ENCODE measurements around the gene CCDC33. TPM values are rescaled to one million over a fixed set of nuclear protein-coding genes. Genes with fewer than 3 reads are reported as not detected.

CCDC33 gene
- total and polyA plus RNA-seq, 12 donors = not detected

DNA sequence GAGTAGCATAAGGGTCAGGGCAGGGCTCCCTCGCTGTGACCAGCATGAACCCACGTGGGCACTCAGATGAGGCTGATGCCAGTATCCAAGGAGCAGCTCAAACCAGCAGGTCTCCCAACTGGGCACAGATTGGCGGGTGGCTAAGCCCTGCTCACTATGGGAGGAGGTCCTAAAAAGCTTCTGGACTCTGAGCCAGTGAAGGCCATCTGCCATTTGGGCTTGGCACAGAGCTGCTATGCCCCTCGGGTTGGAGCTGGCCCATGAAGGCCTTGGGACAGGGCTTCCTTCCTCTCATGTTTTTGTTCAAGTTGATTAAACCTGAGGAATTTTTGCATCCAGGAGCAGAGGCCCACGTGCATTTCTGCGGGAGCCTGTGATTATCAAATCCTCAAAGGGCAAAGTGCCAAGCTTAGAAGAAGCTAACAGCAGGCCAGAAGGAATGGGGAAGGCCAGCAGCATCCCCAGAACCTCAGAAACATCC, 29.3 kb upstream of the CCDC33 start:
- H3K36me3 ChIP-seq = no peaks in the 10 kb centered on the region
- TF ChIP-seq, protein P1, sequence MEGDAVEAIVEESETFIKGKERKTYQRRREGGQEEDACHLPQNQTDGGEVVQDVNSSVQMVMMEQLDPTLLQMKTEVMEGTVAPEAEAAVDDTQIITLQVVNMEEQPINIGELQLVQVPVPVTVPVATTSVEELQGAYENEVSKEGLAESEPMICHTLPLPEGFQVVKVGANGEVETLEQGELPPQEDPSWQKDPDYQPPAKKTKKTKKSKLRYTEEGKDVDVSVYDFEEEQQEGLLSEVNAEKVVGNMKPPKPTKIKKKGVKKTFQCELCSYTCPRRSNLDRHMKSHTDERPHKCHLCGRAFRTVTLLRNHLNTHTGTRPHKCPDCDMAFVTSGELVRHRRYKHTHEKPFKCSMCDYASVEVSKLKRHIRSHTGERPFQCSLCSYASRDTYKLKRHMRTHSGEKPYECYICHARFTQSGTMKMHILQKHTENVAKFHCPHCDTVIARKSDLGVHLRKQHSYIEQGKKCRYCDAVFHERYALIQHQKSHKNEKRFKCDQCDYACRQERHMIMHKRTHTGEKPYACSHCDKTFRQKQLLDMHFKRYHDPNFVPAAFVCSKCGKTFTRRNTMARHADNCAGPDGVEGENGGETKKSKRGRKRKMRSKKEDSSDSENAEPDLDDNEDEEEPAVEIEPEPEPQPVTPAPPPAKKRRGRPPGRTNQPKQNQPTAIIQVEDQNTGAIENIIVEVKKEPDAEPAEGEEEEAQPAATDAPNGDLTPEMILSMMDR (IDR thresholded peaks at IDR 0.05) = no peak
- intact Hi-C loops (cut with DNase I) = no loop called here
- no peaks in the 10 kb centered on the region for H3K9me3 ChIP-seq
- ATAC-seq (no peak), DNase-seq (no peak)
- no peak overlapping the region for H3K27ac ChIP-seq
- H3K27me3 ChIP-seq = no peaks in the 10 kb centered on the region
- H3K4me1 ChIP-seq = peaks cover 2 to 44% (median 14%) of the 10 kb centered on the region in 9 donors
- 72 to 75% methylated on average over 6 of the region's 6 CpGs for WGBS, 2 donors
- no peak overlapping the region for H3K4me3 ChIP-seq

DNA sequence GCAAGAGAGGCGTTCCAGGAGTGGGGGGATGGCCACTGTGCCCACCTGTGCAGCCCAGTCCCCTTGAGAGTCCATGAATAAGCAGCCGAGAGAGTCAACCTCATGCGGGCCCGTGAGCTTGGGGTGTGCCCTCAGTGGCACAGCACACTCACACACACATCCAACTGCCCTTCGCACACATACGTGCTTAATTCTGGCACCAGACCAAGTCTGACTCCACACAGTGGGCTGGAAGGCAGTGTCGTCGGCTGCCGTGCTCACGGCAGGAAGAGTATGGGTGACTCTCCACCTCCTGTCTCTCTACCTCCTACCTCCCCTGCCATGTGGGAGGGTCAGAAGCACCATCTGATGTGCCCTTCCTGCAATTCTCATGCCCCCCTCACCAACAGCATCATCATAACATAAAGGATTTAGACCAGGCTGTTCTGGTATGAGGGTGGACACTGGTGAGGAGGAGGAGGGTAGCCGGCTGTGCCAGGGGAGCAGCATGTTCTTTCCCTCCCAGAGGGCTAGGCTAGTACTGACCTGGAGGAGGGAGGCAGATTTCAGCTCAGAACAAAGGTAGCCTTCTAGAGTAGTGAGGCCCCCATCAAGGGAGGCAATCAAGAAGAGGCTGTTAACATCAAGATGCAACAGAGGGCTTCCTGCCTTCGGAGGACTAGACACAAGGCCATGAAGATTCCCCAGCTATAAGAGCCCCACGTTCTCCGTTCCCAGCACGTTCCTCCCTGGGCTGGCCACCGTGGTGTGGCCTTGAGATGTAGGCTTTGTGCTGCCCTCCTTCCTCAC, 28.3 kb upstream of the CCDC33 start:
- intact Hi-C loops (cut with DNase I) = no loop called here
- DNase-seq (no peak), ATAC-seq (no peak)

DNA sequence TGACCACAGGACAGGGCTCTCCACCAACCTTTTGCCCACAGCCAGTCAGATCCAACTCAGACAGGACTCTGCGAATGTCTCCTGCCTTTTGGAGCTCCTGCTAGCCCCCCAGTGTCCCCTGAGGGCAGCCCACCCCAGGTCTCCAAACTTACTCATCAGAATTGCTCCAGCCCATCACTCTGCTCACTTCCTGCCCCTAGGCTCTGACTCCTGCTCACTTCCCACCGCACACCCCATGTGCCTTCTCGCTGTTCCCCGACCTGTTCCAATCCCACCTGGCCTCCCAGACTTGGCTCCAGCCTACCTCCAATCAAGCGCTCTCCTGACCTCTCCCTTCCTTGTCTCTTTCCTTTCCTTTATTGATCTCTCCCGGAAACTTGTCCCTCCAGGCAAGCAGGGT, 27.6 kb upstream of the CCDC33 start:
- H3K9me3 ChIP-seq = no peaks in the 10 kb centered on the region
- intact Hi-C loops (cut with DNase I) = no loop called here
- H3K36me3 ChIP-seq = no peaks in the 10 kb centered on the region
- H3K27me3 ChIP-seq = no peaks in the 10 kb centered on the region
- peaks cover 2 to 36% (median 13%) of the 10 kb centered on the region in 9 donors for H3K4me1 ChIP-seq
- no peak overlapping the region for H3K4me3 ChIP-seq
- ATAC-seq (no peak), DNase-seq (no peak)
- no peak overlapping the region for H3K27ac ChIP-seq
- 83 to 84% methylated on average over 6 of the region's 6 CpGs for WGBS, 2 donors
- TF ChIP-seq, protein P1 (IDR thresholded peaks at IDR 0.05) = no peak

More for the DNA sequence above, 28.3 kb upstream of the CCDC33 start:
- no peaks in the 10 kb centered on the region for H3K9me3 ChIP-seq
- 87 to 88% methylated on average over 16 of the region's 16 CpGs for WGBS, 2 donors
- TF ChIP-seq, protein P1 (IDR thresholded peaks at IDR 0.05) = no peak
- H3K36me3 ChIP-seq = no peaks in the 10 kb centered on the region
- H3K27ac ChIP-seq = no peak overlapping the region
- no peak overlapping the region for H3K4me3 ChIP-seq
- H3K27me3 ChIP-seq = no peaks in the 10 kb centered on the region
- H3K4me1 ChIP-seq = peaks cover 2 to 36% (median 13%) of the 10 kb centered on the region in 9 donors

DNA sequence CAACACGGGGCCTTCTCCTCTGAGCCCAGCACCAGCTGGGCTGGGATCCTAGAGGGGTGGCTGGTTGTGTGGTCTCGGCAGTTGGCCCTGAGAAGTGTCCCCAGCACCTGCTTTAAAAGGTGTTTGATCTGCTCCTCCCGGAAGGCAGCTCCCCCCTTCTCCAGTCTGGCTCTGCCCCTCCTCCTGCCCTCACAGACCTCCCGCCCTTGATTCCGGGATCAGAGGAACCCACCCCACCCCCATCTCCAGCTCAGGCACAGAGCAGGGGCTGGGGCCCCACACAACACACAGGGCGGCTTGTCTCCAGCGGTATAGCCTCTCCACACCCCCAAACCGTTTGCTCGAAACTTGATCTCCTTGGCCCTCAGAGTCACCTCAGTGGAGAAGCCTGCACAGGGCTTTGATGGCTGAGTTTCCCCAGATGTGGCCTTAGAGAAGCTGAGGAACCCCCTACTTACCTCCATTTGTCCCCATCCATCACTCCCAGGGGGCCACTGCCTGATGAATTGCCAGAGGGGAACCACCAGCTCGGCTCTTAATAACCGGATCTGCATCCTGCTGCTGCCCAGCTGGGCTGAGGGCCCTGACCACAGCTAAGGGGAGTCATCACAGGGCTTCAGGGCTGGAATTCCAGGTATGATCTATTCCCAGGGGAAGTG, 27.1 kb upstream of the CCDC33 start:
- Histone ChIP-seq H3K27me3 (no peaks in the 10 kb centered on the region), H3K4me3 (no peak overlapping the region), H3K4me1 (peaks cover 2 to 36% (median 13%) of the 10 kb centered on the region in 9 donors), H3K9me3 (no peaks in the 10 kb centered on the region), H3K27ac (no peak overlapping the region), H3K36me3 (no peaks in the 10 kb centered on the region)
- intact Hi-C loops (cut with DNase I) = no loop called here
- TF ChIP-seq, protein P1 (IDR thresholded peaks at IDR 0.05) = no peak
- DNase-seq (no peak), ATAC-seq (no peak)
- 70 to 78% methylated on average over 11 of the region's 11 CpGs for whole genome bisulfite sequencing, 2 donors

Measured in heart right ventricle (tissue), 16 donors.